DMS79 (cell line): ENCODE measurements around the gene SPINDOC.
A peak's percentile ranks its signal among the peaks of the same experiment; 100 is the strongest.
"Not testable (repeated sequence)": the region's sequence is repeated elsewhere in the genome, so short reads cannot be mapped to it uniquely, and the experiment has no call there.

Experiments used
- DNase-seq: peaks from one replicate; lab custom pipeline; 2025; lab: John Stamatoyannopoulos, UW

The SPINDOC gene

GRCh38 chr11:63813035-63813562 lies at the start of gene SPINDOC:
Gene SPINDOC, plus strand, starts transcription at chr11:63813456. Its CDS starts 231 bp downstream, at chr11:63813687.
- peak; percentile 55 for DNase-seq

GRCh38 chr11:63763496-63764339 lies 49.5 kb upstream of the SPINDOC start:
- DNase-seq = no peak

GRCh38 chr11:63764340-63764678 lies 48.9 kb upstream of the SPINDOC start:
- no peak for DNase-seq

- DNase-seq = no peak
These were observed 48.3 kb upstream of the SPINDOC start for GRCh38 chr11:63764679-63765647.

- no peak for DNase-seq
These were observed 47.5 kb upstream of the SPINDOC start for GRCh38 chr11:63765688-63766241.

- no peak for DNase-seq
These were observed 46.6 kb upstream of the SPINDOC start for GRCh38 chr11:63766531-63767235.

- DNase-seq = no peak
These were observed 46.0 kb upstream of the SPINDOC start for GRCh38 chr11:63767267-63767564.

GRCh38 chr11:63767565-63768236 lies 45.6 kb upstream of the SPINDOC start:
- DNase-seq = peak; percentile 51

- DNase-seq = peak; percentile 13
These were observed 44.8 kb upstream of the SPINDOC start, which contains the start of gene ZFTA for GRCh38 chr11:63768237-63769041. Gene ZFTA, minus strand, starts transcription at chr11:63768775. Its CDS starts 153 bp downstream, at chr11:63768622.

GRCh38 chr11:63769042-63769713 lies 44.1 kb upstream of the SPINDOC start:
- DNase-seq = no peak

- peak; percentile 26 for DNase-seq
These were observed 43.4 kb upstream of the SPINDOC start for GRCh38 chr11:63769714-63770455.

- DNase-seq = no peak
These were observed 42.5 kb upstream of the SPINDOC start for GRCh38 chr11:63770763-63771162.

GRCh38 chr11:63771741-63772318 lies 41.4 kb upstream of the SPINDOC start:
- DNase-seq = not testable (repeated sequence)

GRCh38 chr11:63775191-63775590 lies 38.1 kb upstream of the SPINDOC start:
- DNase-seq = no peak

GRCh38 chr11:63779039-63779438 lies 34.2 kb upstream of the SPINDOC start:
- no peak for DNase-seq

- no peak for DNase-seq
These were observed 30.5 kb upstream of the SPINDOC start for GRCh38 chr11:63782749-63783148.

GRCh38 chr11:63783925-63784592 lies 29.2 kb upstream of the SPINDOC start:
- no peak for DNase-seq

- DNase-seq = no peak
These were observed 27.4 kb upstream of the SPINDOC start for GRCh38 chr11:63785823-63786222.
